MM.1S (cell line): Measurements from ENCODE around the gene PCDH9.

ENCODE experiments used
- DNase-seq: peaks from one replicate; pipeline ENCODE4 v3.0.0-alpha.2; 2015
- H2AFZ ChIP-seq: fragments of 300-600 bp; sonication (generic); 2 replicates; pipeline ENCODE4 v1.6.0; 2016; ENCODE audit warnings: antibody characterized with exemption, low read length
- H3F3A ChIP-seq: fragments of 300-600 bp; sonication (generic); 2 replicates; pipeline ENCODE4 v1.6.1; 2016; ENCODE audit warnings: mild to moderate bottlenecking, antibody characterized with exemption, low read length, moderate library complexity, mixed read lengths; ENCODE audit not compliant: insufficient read depth
- H3K27ac ChIP-seq: fragments of 300-600 bp; sonication (generic); 2 replicates; pipeline ENCODE4 v1.5.1; 2016; ENCODE audit warnings: mild to moderate bottlenecking, low read length
- H3K27me3 ChIP-seq: fragments of 300-600 bp; sonication (generic); replicated peaks from 2 replicates; pipeline ENCODE4 v1.6.0; 2016; ENCODE audit warnings: low read length; ENCODE audit not compliant: insufficient read depth
- H3K36me3 ChIP-seq: fragments of 300-600 bp; sonication (generic); replicated peaks from 2 replicates; pipeline ENCODE4 v1.6.1; 2016; ENCODE audit warnings: mild to moderate bottlenecking, low read length, mixed read lengths; ENCODE audit not compliant: insufficient read depth
- H3K4me1 ChIP-seq: fragments of 300-600 bp; sonication (generic); 2 replicates; pipeline ENCODE4 v1.6.1; 2016; ENCODE audit warnings: low read length, mixed read lengths
- H3K4me2 ChIP-seq: fragments of 300-600 bp; sonication (generic); 2 replicates; pipeline ENCODE4 v1.6.0; 2016; ENCODE audit warnings: low read depth, low read length
- H3K4me3 ChIP-seq: fragments of 300-600 bp; sonication (generic); 2 replicates; pipeline ENCODE4 v1.5.1; 2016; ENCODE audit warnings: low read length, mixed read lengths
- H3K79me2 ChIP-seq: fragments of 300-600 bp; sonication (generic); 2 replicates; pipeline ENCODE4 v1.6.1; 2016; ENCODE audit warnings: mixed run types, low read length, mixed read lengths
- H3K9ac ChIP-seq: fragments of 300-600 bp; sonication (generic); 2 replicates; pipeline ENCODE4 v1.6.1; 2016; ENCODE audit warnings: low read length, mixed read lengths
- H3K9me2 ChIP-seq: fragments of 300-600 bp; sonication (generic); replicated peaks from 2 replicates; pipeline ENCODE4 v1.6.1; 2016; ENCODE audit warnings: mild to moderate bottlenecking, low read length, mixed read lengths; ENCODE audit not compliant: insufficient read depth
- H3K9me3 ChIP-seq: fragments of 300-600 bp; sonication (generic); replicated peaks from 2 replicates; pipeline ENCODE4 v1.6.1; 2016; ENCODE audit warnings: mild to moderate bottlenecking, low read length, mixed read lengths; ENCODE audit not compliant: insufficient read depth
- H4K20me1 ChIP-seq: fragments of 300-600 bp; sonication (generic); 2 replicates; pipeline ENCODE4 v1.6.1; 2016; ENCODE audit warnings: mild to moderate bottlenecking, low read length, moderate library complexity, mixed read lengths; ENCODE audit not compliant: insufficient read depth
- EZH2 ChIP-seq: fragments of 300-600 bp; sonication (generic); optimal IDR thresholded peaks from 2 replicates; pipeline ENCODE3; 2017; ENCODE audit warnings: low read depth, mild to moderate bottlenecking, antibody characterized with exemption, low read length, mixed read lengths
- EZH2phosphoT487 ChIP-seq: fragments of 300-600 bp; sonication (generic); IDR thresholded peaks from 2 replicates; pipeline ENCODE4 v1.6.1; 2018; ENCODE audit warnings: antibody characterized with exemption, low read length
- TF ChIP-seq, protein P1 (sequence below): fragments of 300-600 bp; sonication (generic); IDR thresholded peaks from 2 replicates; pipeline ENCODE4 v1.5.1; 2016; ENCODE audit warnings: antibody characterized with exemption, low read length, mixed read lengths

Gene PCDH9

DNA sequence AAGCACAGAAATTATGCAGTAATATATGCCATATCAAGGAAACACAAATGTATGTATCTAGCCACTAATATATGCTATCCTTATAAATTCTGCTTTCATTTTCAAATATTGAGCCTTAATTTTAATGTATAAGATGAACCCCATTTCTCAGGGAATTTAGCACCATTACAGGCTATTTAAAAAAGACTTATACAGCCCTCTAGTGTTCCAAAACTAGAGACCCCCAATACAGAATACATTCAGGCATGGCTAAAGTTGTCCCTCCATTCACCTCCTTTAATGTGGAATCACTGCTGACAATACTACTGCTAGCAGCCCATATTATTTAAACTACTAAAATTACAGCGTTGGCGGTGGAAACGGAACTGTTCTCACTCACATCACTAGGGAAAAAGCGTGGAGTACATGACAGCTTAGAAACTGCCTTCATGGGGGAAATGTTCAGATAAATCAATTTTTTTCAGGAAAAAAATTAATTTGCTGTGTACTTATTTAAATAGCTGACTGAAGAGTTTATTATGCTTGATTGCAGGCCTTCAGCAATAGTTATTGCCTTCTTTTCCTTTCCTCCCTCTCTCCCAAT, 541.0 kb downstream of the PCDH9 start:
- no peaks in the 10 kb centered on the region for H4K20me1 ChIP-seq
- no peaks in the 10 kb centered on the region for H3F3A ChIP-seq
- H3K27ac ChIP-seq: no peak overlapping the region
- DNase-seq: no peak
- H3K9ac ChIP-seq: no peak overlapping the region
- H2AFZ ChIP-seq: no peak overlapping the region
- TF ChIP-seq EZH2 (no peak), EZH2phosphoT487 (no peak)
- TF ChIP-seq, protein P1, sequence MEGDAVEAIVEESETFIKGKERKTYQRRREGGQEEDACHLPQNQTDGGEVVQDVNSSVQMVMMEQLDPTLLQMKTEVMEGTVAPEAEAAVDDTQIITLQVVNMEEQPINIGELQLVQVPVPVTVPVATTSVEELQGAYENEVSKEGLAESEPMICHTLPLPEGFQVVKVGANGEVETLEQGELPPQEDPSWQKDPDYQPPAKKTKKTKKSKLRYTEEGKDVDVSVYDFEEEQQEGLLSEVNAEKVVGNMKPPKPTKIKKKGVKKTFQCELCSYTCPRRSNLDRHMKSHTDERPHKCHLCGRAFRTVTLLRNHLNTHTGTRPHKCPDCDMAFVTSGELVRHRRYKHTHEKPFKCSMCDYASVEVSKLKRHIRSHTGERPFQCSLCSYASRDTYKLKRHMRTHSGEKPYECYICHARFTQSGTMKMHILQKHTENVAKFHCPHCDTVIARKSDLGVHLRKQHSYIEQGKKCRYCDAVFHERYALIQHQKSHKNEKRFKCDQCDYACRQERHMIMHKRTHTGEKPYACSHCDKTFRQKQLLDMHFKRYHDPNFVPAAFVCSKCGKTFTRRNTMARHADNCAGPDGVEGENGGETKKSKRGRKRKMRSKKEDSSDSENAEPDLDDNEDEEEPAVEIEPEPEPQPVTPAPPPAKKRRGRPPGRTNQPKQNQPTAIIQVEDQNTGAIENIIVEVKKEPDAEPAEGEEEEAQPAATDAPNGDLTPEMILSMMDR: no peak
- H3K4me1 ChIP-seq: no peaks in the 10 kb centered on the region
- no peak overlapping the region for H3K4me2 ChIP-seq
- H3K36me3 ChIP-seq: no peaks in the 10 kb centered on the region
- no peaks in the 10 kb centered on the region for H3K27me3 ChIP-seq
- no peak overlapping the region for H3K4me3 ChIP-seq
- H3K79me2 ChIP-seq: no peaks in the 10 kb centered on the region
- no peaks in the 10 kb centered on the region for H3K9me3 ChIP-seq
- H3K9me2 ChIP-seq: no peaks in the 10 kb centered on the region

DNA sequence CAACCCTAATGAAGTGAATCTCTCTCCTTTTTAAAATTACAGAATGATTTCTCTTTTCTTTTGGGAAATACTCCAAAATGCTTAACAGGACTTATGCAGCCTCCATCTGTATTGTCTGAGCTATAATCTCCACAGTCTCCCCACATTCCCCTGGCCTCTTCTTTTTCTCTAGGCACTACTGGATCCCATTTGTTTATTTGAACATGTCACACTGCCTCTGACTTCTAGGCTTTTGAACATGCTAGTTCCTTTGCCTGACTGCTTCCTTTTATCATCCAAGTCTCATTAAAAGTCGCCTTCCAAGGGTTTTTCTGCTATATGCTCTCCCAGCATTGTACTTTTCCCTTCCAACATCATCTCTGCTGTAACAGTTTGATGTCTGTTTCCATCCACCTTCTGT, 548.7 kb downstream of the PCDH9 start:
- Histone ChIP-seq H3K4me3 (no peak overlapping the region), H3K4me2 (no peak overlapping the region), H3K79me2 (no peaks in the 10 kb centered on the region), H4K20me1 (no peaks in the 10 kb centered on the region), H3K9me3 (no peaks in the 10 kb centered on the region), H3K36me3 (no peaks in the 10 kb centered on the region), H3K27me3 (no peaks in the 10 kb centered on the region), H3K9ac (no peak overlapping the region), H2AFZ (no peak overlapping the region), H3F3A (no peaks in the 10 kb centered on the region), H3K4me1 (no peaks in the 10 kb centered on the region), H3K27ac (no peak overlapping the region), H3K9me2 (no peaks in the 10 kb centered on the region)
- TF ChIP-seq, protein P1: no peak
- TF ChIP-seq EZH2phosphoT487: no peak
- no peak for TF ChIP-seq EZH2
- no peak for DNase-seq

DNA sequence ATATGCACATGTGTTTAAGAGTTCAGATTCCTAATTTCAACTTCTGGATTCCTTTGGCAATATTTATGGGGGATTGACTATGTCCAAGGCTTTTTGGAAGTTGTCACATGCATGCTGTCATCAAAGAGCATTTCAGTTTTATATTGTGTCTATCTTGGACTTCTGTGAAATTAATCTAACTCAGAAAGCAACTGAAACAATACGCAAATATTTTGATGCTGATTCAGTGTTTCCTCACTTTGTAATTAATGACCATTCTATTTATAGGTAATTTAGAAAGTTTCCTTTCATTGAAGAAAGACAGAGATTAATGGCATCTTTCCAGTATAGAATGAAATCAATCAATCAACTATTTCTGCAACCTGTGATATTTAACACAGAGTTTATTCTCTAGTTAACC, 550.1 kb downstream of the PCDH9 start:
- Histone ChIP-seq H3K27me3 (no peaks in the 10 kb centered on the region), H4K20me1 (no peaks in the 10 kb centered on the region), H3K4me1 (no peaks in the 10 kb centered on the region), H3K27ac (no peak overlapping the region), H3F3A (no peaks in the 10 kb centered on the region), H3K36me3 (no peaks in the 10 kb centered on the region), H3K9ac (no peak overlapping the region), H3K4me2 (no peak overlapping the region), H3K9me3 (no peaks in the 10 kb centered on the region), H3K9me2 (no peaks in the 10 kb centered on the region), H3K79me2 (no peaks in the 10 kb centered on the region), H2AFZ (no peak overlapping the region), H3K4me3 (no peak overlapping the region)
- TF ChIP-seq, protein P1: no peak
- TF ChIP-seq EZH2phosphoT487: no peak
- TF ChIP-seq EZH2: no peak
- no peak for DNase-seq
